ENCODE results near the gene GFPT2.

GFPT2 gene

DNA sequence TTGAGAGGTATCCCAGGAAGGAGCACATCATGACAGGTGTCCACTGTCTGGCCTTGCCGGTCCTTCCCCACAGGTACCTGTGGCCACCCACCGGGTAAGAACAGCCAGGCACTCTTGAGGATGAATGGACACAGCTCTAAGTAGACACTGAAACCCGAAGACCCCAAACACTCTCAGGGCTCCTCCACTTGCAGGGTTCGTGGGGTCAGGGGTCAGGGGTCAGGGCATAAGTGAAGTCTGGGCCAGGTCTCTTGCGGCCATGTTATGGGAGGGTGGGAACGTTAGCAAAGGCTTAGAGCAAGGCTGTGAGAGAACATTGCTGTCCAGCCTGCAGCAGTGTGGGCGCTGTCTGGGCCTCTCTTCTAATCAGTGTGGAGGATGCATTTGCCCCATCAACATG lies 101.2 kb downstream of the GFPT2 start:
- TF ChIP-seq, protein P1, sequence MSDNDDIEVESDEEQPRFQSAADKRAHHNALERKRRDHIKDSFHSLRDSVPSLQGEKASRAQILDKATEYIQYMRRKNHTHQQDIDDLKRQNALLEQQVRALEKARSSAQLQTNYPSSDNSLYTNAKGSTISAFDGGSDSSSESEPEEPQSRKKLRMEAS (IDR thresholded peaks at IDR 0.05; ENCODE audit: low read depth, low read length) = no peak
- TF ChIP-seq MYC (IDR thresholded peaks at IDR 0.05; ENCODE audit: low read depth, low read length) = no peak
- no peak for DNase-seq (ENCODE audit: low read depth)
- no peak overlapping the region for H3K4me3 ChIP-seq (ENCODE audit: low read depth, low read length)

DNA sequence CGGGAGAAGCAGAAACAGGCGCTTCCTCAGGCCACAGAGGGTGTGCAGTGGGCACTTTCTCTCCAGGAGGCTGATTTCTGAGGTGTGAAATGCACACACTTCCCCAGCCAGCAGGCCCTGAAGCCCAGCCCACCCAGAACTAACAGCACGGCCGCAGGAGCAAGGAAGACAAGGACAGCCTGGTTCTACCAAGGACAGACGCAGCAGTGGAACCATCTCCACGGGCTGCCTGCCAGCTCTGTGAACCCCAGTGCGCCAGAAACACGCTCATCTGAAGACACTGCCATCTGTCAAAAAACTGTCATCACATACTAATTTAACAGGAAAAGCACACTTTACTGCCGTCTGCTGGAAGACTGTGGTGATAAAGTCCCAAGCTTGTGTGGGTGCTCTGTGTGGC lies 102.0 kb downstream of the GFPT2 start:
- no peak overlapping the region for H3K4me3 ChIP-seq (ENCODE audit: low read depth, low read length)
- DNase-seq (ENCODE audit: low read depth) = no peak
- TF ChIP-seq MYC (IDR thresholded peaks at IDR 0.05; ENCODE audit: low read depth, low read length) (no peak), POLR2A (IDR thresholded peaks at IDR 0.05; ENCODE audit: extremely low read depth, insufficient read length) (no peak)
- TF ChIP-seq, protein P1 (IDR thresholded peaks at IDR 0.05; ENCODE audit: low read depth, low read length) = no peak
- TF ChIP-seq, protein P2, sequence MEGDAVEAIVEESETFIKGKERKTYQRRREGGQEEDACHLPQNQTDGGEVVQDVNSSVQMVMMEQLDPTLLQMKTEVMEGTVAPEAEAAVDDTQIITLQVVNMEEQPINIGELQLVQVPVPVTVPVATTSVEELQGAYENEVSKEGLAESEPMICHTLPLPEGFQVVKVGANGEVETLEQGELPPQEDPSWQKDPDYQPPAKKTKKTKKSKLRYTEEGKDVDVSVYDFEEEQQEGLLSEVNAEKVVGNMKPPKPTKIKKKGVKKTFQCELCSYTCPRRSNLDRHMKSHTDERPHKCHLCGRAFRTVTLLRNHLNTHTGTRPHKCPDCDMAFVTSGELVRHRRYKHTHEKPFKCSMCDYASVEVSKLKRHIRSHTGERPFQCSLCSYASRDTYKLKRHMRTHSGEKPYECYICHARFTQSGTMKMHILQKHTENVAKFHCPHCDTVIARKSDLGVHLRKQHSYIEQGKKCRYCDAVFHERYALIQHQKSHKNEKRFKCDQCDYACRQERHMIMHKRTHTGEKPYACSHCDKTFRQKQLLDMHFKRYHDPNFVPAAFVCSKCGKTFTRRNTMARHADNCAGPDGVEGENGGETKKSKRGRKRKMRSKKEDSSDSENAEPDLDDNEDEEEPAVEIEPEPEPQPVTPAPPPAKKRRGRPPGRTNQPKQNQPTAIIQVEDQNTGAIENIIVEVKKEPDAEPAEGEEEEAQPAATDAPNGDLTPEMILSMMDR (IDR thresholded peaks at IDR 0.05; ENCODE audit: low read depth, low read length) = no peak
